Left renal pelvis (tissue), 4 donors: ENCODE results near the gene TMEM8B. TPM values are rescaled to one million over a fixed set of nuclear protein-coding genes. Genes with fewer than 3 reads are reported as not detected.
"Not testable (repeated sequence)": the region's sequence is repeated elsewhere in the genome, so short reads cannot be mapped to it uniquely, and the experiment has no call there.

Source experiments
- DNase-seq, 4 donors: peaks; one replicate each; pipeline ENCODE4 v3.0.0-alpha.2; 2013; ENCODE audit warnings: low read depth in 4 of 4, low spot score in 3 of 4
- polyA plus RNA-seq, 4 donors: library from polyadenylated mRNA; unstranded; fragments of 120-200 nt; gene quantifications; one replicate each; pipeline ENCODE4 v1.2.1, GENCODE V29; 2013; ENCODE audit not compliant: insufficient read length in 4 of 4

The TMEM8B gene
- polyA plus RNA-seq, 4 donors, result 28.8 to 44.5 (median 30.5) TPM

GRCh38 chr9:35862328-35862727, 33.3 kb downstream of the TMEM8B start:
- DNase-seq, result no peak

DNA sequence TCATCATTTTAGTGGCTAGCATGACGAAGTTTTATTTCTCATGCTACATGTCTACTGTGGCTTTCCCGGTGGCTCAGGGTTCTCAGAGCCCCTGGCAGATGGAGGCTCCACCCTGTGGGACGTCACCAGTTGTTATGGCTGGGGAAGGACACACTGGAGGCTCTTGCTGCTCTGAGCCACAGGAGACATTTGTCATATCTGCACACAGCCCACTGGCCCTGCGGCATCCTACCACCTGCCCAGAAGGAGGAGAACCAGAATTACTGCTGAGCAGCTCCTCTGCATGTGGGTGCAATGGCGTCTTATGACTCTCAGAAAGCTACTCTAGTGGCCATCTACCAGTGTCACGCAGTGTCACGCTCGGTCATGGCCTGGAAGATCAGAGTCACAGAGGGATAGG, 34.6 kb downstream of the TMEM8B start:
- no peak for DNase-seq

DNA sequence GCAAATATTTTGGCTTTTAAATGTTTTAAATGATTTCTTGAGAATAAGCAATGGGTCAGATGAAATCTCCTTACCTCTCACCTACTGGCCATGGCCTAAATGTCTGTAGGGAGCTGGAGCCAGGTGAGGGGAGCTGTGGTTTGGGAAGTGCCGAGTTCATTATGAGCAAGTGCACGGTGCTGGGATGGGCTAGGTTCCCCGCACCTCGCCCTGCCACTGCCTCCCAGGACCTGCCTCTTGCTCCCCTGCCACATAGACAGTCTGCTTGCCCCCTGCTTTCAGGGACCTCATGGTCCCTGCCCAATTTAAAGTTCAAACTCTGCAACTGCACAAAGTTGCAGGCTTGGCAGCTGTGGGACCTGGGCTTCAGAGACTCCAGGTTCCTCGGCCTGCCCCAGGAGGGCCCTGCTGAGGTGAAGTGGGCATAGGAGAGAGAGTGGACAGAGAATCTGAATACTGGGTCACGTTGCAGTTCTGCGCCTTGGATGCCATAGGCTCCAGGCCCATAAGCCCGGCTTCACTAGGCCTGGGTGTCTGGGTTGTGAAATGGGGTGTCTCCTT, 35.7 kb downstream of the TMEM8B start:
- DNase-seq, result no peak

DNA sequence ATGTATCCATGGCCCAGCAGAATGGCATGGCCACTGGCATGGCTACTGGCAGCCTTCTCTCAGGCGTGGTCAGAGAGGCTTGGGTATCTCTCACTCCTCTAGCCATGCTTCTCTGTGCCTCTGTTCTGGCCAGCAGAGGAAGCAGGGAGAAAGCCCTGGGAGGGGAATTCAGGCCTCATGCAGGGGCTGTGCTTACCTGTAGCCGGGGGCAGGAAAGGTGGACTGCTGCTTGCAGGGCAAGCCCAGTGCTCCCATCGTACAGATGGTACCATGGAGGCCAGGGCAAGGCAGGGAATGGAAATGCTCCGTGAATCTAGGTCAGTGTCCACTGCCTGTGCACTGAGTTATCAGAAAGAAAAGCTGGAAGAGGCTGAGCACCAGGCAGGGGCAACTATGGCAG, 38.5 kb downstream of the TMEM8B start:
- no peak for DNase-seq

DNA sequence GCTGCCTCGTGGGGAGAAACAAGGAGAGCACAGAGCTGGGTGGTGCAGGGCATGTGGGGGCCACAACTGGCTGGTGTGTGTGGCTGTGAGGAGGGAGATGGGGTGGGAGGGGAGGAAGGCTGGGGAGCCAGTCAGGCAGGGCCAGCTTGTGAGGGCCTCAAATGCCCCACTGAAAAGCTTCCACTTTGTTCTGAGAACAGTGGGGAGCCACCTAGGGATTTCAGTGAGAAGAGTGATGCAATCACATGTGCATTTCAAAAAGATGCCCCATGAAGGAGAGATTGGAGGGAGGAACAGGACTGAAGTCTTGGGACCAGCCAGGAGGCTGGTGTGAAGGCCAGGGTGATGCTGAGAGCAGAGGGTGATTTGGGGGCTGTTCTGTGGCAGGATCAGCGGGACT, 39.9 kb downstream of the TMEM8B start:
- DNase-seq, result no peak

DNA sequence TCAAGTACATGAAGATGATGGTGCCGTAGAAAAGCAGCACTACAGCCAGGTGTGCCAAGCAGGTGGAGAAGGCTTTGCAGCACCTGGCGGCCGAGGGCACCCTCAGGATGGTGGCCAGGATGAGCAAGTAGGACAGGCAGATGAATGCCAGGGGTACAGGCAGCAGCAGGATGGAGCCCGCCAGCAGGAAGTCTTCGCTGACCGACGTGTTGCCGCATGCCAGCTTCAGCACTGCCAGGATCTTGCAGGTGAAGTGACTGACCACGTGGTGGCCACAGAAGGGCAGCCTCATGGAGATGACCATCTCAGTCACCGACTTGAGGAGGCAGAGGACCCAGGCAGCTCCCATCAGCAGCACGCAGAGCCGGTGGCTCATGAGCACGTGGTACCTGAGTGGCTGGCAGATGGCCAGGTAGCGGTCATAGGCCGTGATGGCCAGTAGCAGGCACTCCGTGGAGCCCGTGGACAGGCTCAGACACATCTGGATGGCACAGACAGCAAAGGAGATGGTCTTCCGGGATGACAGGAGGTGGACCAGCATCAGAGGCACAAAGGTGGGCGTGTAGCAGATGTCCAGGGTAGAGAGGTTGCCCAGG, 40.7 kb downstream of the TMEM8B start:
- DNase-seq, result no peak

GRCh38 chr9:35870351-35870923, 41.4 kb downstream of the TMEM8B start, which contains the start of gene OR13J1:
OR13J1 (minus strand) TSS chr9:35870401; CDS start chr9:35870401, 0 bp downstream.
- no peak for DNase-seq

- DNase-seq, result no peak
Measured at GRCh38 chr9:35871545-35871944, 42.5 kb downstream of the TMEM8B start.

GRCh38 chr9:35872505-35872904, 43.5 kb downstream of the TMEM8B start:
- DNase-seq, result no peak

- peak in 3 of 4 donors; percentile 44 to 56 (median 55) for DNase-seq
Measured at GRCh38 chr9:35882263-35882848, 53.3 kb downstream of the TMEM8B start.

GRCh38 chr9:35882996-35883395, 54.0 kb downstream of the TMEM8B start:
- no peak for DNase-seq

- not testable (repeated sequence) for DNase-seq
Measured at GRCh38 chr9:35884908-35885307, 55.9 kb downstream of the TMEM8B start.

DNA sequence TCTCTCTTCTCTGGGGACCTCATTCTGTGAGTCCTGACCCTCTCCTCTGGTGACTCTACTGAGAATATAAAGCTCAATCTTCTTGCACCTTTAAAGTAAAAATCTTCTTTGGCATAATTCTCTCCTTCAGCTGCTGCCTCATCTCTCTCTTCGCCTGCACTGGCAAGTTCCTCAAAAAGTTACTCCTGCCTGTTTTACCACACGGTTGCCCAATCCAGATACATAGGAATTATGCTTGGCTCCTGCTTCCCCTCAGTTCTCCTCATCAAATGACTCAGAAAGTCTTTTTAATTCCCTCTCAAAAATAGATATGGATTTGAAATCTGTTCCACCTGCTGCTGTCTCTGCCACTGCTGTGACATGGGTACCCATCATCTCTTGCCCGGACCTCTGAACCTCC, 62.6 kb downstream of the TMEM8B start:
- no peak for DNase-seq

GRCh38 chr9:35892051-35892450, 63.0 kb downstream of the TMEM8B start:
- no peak for DNase-seq

DNA sequence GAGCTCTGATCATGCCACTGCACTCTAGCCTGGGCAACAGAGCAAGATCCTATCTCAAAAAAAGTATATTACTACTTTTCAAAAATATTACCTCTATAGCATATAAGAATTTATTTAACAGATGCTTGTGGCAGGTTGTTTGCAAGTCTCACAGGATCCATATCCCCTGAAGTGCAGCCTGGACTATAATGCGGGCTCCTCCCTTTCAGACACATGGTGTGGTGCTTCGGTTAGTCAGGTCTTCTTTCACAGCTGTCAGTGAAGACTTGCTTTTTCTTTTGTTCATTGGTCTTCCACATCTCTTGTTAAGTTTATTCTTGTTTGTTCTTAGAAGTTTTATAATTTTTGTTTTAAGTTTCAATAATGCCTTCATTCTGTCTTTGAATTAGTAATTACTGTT, 67.5 kb downstream of the TMEM8B start:
- DNase-seq, result no peak

DNA sequence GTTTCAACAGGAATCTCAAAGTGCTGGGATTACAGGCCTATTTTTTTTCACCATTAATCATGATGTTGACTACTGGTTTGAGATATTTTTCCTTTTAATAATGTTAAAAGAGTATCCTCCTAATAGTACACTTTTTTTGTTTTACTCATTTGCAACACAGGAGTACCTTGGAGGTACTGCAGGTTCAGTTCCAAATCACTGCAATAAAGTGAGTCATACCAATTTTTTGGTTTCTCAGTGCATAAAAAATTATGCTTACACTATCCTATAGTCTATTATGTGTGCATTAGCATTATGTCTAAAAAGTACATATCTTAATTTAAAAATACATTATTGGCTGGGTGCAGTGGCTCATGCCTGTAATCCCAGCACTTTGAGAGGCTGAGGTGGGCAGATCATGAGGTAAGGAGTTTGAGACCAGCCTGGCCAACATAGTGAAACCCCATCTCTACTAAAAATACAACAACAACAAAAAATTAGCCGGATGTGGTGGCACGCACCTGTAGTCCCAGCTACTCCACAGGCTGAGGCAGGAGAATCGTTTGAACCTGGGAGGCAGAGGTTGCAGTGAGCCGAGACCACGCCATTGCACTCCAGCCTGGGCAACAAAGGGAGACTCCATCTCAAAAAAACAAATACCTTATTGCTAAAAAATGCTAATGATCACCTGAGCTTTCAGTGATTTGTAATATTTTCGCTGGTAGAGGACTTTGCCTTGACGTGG, 68.5 kb downstream of the TMEM8B start:
- DNase-seq, result not testable (repeated sequence)

DNA sequence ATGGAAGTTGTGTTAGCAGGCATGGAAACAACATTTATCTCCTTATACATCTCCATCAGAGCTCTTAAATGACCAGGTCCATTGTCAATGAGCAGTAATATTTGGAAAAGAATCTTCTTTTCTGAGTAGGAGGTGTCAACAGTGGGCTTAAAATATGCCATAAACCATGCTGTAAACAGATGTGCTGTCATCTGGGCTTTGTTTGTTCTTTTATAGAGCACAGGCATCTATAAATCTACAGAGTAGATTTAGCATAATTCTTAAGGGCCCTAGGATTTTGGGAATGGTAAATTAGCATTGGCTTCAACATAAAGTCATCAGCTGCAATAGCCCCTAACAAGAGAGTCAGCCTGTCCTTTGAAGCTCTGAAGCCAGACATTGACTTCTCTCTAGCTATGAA, 69.3 kb downstream of the TMEM8B start:
- DNase-seq, result no peak

- no peak for DNase-seq
Measured at GRCh38 chr9:35899021-35899420, 70.0 kb downstream of the TMEM8B start.

GRCh38 chr9:35903049-35903448, 74.0 kb downstream of the TMEM8B start:
- DNase-seq, result no peak

- DNase-seq, result no peak
Measured at GRCh38 chr9:35904338-35904737, 75.3 kb downstream of the TMEM8B start.

DNA sequence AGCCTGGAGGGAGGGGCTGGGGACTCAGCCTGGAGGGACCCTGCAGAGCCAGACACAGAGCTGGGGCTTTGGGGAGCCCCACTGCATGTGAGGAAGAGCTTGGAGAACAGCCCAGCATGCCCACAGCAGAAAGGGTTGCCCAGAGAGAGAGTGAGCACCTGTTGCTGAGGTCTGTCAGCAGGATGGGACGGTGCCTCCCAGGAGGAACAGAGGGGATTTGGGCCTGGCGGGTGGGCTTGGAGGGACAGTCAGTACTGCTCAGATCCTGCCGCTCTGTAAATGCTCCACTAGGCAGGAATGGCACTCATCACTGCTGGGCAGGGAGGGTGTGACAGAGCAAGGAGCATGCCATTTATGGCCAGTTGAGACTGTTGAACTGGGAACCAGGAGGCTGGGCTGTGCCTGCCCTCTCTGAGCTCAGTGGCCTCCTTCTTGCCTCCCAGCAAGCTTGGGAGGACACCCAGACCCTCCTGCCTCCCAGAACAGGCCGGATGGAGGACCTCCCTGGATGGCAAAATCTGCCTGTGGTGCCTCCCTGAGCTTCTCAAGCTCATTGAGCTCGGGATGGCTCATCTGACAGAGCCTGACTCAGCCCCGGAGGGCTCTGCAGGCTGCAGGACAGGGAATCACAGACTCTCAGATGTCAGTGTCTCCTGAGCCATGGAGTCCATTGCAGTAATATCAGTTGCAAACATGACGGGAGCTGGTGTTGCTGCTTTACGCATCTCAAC, 76.2 kb downstream of the TMEM8B start:
- DNase-seq, result no peak
